Measurements from ENCODE around the gene OPCML. TPM values are rescaled to one million over a fixed set of nuclear protein-coding genes. Genes with fewer than 3 reads are reported as not detected.

The OPCML gene
- total RNA-seq, 2 experiments from 2014 or later = not detected

DNA sequence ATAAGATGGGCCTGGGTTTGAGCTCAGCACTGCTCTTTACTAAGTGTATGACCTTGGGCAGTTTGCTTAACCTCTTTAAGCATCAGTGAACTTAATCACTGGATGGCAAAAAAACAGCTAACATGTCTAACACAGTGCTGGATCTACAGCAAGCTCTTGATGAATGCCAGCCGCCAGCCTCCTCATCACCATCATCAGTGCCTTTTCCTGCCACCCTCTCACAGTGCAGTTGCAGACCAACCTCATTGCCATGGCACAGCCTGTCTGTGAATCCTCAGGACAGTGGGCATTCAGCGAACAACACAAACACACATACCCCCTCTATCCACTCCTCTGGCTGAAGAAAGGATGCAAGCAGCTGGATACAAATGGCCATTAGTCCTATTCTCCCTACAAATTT, 133.0 kb downstream of the OPCML start:
- peaks cover 5% of the 10 kb centered on the region for H3K27me3 Mint-ChIP-seq
- no peak overlapping the region for H3K27ac Mint-ChIP-seq
- H3K9me3 Mint-ChIP-seq (ENCODE audit: low read depth) = peaks cover 4% of the 10 kb centered on the region
- intact Hi-C loops (cut with DNase I, micrococcal nuclease) = no loop called here
- H3K36me3 Mint-ChIP-seq (ENCODE audit: low read depth) = no peaks in the 10 kb centered on the region
- POLR2A ChIA-PET = no interaction called here
- ATAC-seq = no peak
- CTCF ChIA-PET = no interaction called here
- H3K4me3 Mint-ChIP-seq = no peak overlapping the region
- DNase-seq = no peak
- no peaks in the 10 kb centered on the region for H3K4me1 Mint-ChIP-seq

DNA sequence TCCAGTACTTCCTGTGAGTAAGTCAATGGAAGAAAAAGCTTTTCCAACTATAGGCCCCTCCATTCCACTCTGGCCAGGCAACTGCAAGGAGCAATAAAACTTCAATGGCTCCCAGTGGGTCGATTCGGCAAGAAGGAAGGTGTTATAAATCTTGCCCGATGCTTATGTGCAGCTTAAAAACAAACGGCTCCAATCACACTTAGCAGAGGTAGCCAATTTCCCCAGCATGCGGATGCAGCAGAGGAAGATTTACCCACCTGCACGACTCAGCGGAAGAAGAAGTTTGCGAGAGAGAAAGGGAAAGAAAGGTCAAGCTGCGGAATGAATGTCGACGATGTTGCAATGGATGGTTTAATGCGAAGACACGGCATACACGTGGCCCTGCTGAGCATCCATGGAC, 141.5 kb downstream of the OPCML start:
- H3K36me3 Mint-ChIP-seq (ENCODE audit: low read depth) = no peaks in the 10 kb centered on the region
- H3K4me3 Mint-ChIP-seq = no peak overlapping the region
- ChIA-PET POLR2A (no interaction called here), CTCF (interaction anchor here (0.5 kb wide), 1 partner anchor 107 kb away, joined by 3 read pairs; no protein-coding TSS in a partner anchor)
- no peak overlapping the region for H3K27ac Mint-ChIP-seq
- no peaks in the 10 kb centered on the region for H3K4me1 Mint-ChIP-seq
- ATAC-seq (no peak), DNase-seq (no peak)
- intact Hi-C loops (cut with DNase I, micrococcal nuclease) = no loop called here
- peaks cover 2% of the 10 kb centered on the region for H3K9me3 Mint-ChIP-seq (ENCODE audit: low read depth)
- H3K27me3 Mint-ChIP-seq = peaks cover 6% of the 10 kb centered on the region

DNA sequence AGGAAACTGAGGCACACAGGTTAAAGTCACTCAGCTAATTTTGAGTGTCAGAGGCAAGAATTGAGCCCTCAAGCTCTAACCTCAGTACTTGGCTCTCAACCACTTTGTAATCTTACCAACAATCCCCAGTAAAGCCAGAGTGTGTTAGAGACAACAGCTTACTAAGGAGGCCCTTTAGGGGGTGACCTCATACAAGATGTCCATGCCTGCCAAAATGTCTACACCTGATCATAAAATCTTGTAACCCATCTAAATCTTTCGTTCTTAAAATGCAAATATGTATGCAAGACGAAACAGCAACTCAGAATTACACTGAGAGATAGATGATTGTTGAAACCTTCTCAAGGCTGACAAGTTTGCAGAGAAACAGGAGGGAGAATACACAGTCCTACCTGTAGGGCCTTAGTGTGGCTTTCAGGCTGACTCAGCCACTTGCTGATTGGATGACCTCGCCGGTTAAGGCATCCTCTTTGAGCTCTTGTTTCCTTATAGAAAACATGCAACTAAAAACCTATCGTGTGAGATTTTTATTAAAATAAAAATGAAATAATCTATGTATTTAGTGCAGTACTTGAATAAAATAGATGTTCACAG, 143.2 kb downstream of the OPCML start:
- Mint-ChIP-seq H3K9me3 (ENCODE audit: low read depth) (peaks cover 2% of the 10 kb centered on the region), H3K4me1 (no peaks in the 10 kb centered on the region), H3K27me3 (peaks cover 2% of the 10 kb centered on the region), H3K27ac (no peak overlapping the region), H3K36me3 (ENCODE audit: low read depth) (no peaks in the 10 kb centered on the region), H3K4me3 (no peak overlapping the region)
- DNase-seq (no peak), ATAC-seq (no peak)
- intact Hi-C loops (cut with DNase I, micrococcal nuclease) = no loop called here
- POLR2A ChIA-PET = no interaction called here
- CTCF ChIA-PET = no interaction called here

DNA sequence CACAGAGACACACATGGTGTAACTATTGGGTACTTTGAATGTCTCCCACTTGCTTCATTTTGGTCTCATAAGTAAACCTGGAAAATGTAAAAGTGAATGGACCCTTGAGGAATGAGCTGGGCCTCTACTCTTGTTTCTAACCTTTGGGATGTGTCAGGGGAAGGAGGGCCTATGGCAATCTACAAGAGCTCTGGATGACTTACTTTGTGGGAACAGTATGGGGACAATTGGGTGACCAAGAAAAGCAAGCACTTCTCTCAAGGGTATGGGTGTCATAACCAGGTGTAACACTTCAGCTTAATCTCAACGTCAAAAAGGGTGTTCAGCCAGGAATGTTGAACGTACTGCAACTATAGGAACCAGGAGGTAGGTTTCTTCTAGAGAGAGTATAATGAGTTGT, 144.0 kb downstream of the OPCML start:
- ATAC-seq (no peak), DNase-seq (no peak)
- peaks cover 2% of the 10 kb centered on the region for H3K9me3 Mint-ChIP-seq (ENCODE audit: low read depth)
- ChIA-PET POLR2A (interaction anchor here (0.5 kb wide), 1 partner anchor 294 kb away, joined by 5 read pairs; no protein-coding TSS in a partner anchor), CTCF (no interaction called here)
- H3K4me1 Mint-ChIP-seq = no peaks in the 10 kb centered on the region
- H3K4me3 Mint-ChIP-seq = no peak overlapping the region
- no peak overlapping the region for H3K27ac Mint-ChIP-seq
- no peaks in the 10 kb centered on the region for H3K36me3 Mint-ChIP-seq (ENCODE audit: low read depth)
- peaks cover 2% of the 10 kb centered on the region for H3K27me3 Mint-ChIP-seq
- intact Hi-C loops (cut with DNase I, micrococcal nuclease) = no loop called here

DNA sequence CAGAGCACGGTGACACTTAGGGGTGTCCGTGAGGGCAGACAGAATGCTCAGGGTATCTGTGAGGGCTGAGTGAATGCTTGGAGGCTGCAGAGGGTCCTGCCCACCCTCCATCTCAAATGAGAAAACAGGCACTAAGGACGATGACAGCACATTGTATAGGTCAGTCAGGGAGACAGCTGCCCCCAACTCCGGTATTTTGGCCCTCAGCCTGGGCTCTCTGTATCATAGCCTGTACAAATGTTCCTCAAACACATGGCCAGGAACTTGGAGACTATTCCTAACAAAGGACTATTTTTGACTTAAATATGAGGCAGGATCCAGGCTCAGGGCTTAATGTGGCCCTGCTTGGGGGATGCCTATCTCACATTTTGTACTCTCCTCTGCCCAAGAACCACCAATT, 145.4 kb downstream of the OPCML start:
- ATAC-seq (no peak), DNase-seq (no peak)
- Mint-ChIP-seq H3K27me3 (peaks cover 2% of the 10 kb centered on the region), H3K36me3 (ENCODE audit: low read depth) (no peaks in the 10 kb centered on the region), H3K4me1 (no peaks in the 10 kb centered on the region), H3K27ac (no peak overlapping the region), H3K9me3 (ENCODE audit: low read depth) (no peaks in the 10 kb centered on the region), H3K4me3 (no peak overlapping the region)
- intact Hi-C loops (cut with DNase I, micrococcal nuclease) = no loop called here
- CTCF ChIA-PET = interaction anchor here (0.6 kb wide), 1 partner anchor 1098 kb away, joined by 4 read pairs; no protein-coding TSS in a partner anchor
- POLR2A ChIA-PET = no interaction called here

DNA sequence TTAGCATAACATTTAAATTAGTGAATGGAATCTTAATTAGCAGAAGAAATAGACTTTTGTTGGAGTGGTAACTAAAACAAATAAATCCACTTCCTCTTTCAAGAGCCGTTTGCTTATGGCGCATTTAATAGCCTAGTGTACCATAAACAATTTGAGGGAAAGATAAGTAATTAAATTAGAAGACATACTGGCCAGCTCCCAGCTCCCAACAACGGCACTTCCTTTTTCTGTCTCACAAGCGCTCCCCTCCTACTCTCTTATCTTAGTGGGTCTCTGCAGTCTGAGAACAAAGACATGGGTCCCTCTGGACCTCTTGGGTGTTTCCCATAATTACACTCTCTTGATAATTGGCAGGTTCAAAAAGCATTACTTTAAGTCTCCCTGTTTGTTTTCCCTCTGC, 146.0 kb downstream of the OPCML start:
- DNase-seq (no peak), ATAC-seq (no peak)
- H3K27me3 Mint-ChIP-seq = peaks cover 2% of the 10 kb centered on the region
- intact Hi-C loops (cut with DNase I, micrococcal nuclease) = no loop called here
- H3K36me3 Mint-ChIP-seq (ENCODE audit: low read depth) = no peaks in the 10 kb centered on the region
- POLR2A ChIA-PET = no interaction called here
- no peaks in the 10 kb centered on the region for H3K9me3 Mint-ChIP-seq (ENCODE audit: low read depth)
- H3K4me1 Mint-ChIP-seq = no peaks in the 10 kb centered on the region
- H3K4me3 Mint-ChIP-seq = no peak overlapping the region
- CTCF ChIA-PET = interaction anchor here (0.6 to 1.1 kb wide), 3 partner anchors 23 to 1098 kb away, joined by 3 to 4 read pairs (median 4); no protein-coding TSS in a partner anchor
- no peak overlapping the region for H3K27ac Mint-ChIP-seq

DNA sequence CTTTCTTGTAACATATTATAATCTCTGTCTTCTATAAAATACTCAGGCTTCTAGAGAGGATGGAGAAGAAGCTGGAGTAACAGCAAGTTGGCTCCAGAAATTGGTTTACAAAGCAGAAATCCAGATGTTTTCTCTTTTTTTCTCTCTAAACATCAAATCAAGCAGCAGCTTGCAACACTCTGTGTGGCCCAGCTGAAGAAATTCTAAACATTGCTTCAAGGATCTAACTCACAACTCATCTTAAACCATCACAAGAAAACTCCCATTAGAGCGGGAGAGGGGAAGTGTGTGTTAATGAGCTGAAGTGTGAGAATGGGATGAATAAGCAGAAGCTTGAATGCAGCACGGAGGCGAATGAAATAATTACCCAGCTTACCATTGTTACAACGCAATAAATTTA, 146.5 kb downstream of the OPCML start:
- ChIA-PET CTCF (interaction anchor here (1.0 to 1.1 kb wide), 2 partner anchors 23 to 410 kb away, joined by 3 to 4 read pairs; no protein-coding TSS in a partner anchor), POLR2A (no interaction called here)
- no peaks in the 10 kb centered on the region for H3K4me1 Mint-ChIP-seq
- no peaks in the 10 kb centered on the region for H3K9me3 Mint-ChIP-seq (ENCODE audit: low read depth)
- no peak overlapping the region for H3K4me3 Mint-ChIP-seq
- peaks cover 2% of the 10 kb centered on the region for H3K27me3 Mint-ChIP-seq
- ATAC-seq (no peak), DNase-seq (no peak)
- no peak overlapping the region for H3K27ac Mint-ChIP-seq
- intact Hi-C loops (cut with DNase I, micrococcal nuclease) = no loop called here
- H3K36me3 Mint-ChIP-seq (ENCODE audit: low read depth) = no peaks in the 10 kb centered on the region

DNA sequence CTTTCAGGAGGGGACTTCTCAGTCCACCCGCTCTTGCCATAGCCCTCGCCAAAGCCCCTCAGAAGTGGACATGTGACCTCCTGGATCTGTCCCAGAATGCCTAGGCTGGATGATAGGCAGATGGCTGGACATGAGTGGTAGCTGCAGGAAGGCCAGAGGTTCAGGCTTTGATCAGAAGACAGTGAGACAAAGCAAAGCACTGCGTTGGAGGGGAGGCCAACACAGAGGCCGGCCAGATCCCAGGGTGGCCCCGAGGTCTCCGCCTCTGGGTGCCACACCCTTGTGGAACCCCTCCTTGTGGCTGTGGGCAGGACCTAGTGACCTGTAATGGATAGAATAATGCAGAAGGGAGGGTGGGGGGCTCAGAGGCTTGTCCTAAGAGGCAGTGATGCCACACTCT, 147.6 kb downstream of the OPCML start:
- DNase-seq (no peak), ATAC-seq (no peak)
- ChIA-PET POLR2A (interaction anchor here (0.6 kb wide), 1 partner anchor 874 kb away, joined by 4 read pairs; no protein-coding TSS in a partner anchor), CTCF (no interaction called here)
- no peak overlapping the region for H3K27ac Mint-ChIP-seq
- H3K4me1 Mint-ChIP-seq = no peaks in the 10 kb centered on the region
- no peaks in the 10 kb centered on the region for H3K9me3 Mint-ChIP-seq (ENCODE audit: low read depth)
- H3K27me3 Mint-ChIP-seq = peaks cover 2% of the 10 kb centered on the region
- H3K4me3 Mint-ChIP-seq = no peak overlapping the region
- intact Hi-C loops (cut with DNase I, micrococcal nuclease) = no loop called here
- no peaks in the 10 kb centered on the region for H3K36me3 Mint-ChIP-seq (ENCODE audit: low read depth)

DNA sequence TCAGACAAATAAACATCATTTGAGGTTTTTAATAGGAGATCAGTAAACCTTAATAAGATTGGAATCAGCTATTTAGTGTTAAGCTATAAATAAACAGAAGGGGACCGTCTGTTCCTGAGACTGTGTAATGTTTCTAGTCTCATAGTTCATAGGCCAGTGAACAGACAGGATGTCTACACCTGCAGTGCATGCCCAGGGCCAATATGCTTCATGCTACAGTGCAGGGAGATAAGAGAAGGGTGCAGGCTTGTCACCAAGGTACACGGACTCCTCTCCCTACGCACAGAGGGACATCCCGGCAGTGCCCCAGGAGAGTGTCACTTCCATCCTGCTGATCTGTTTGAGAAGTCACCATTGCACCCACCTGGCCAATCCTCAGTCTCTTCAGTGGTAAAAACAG, 148.6 kb downstream of the OPCML start:
- H3K9me3 Mint-ChIP-seq (ENCODE audit: low read depth) = no peaks in the 10 kb centered on the region
- no peak overlapping the region for H3K27ac Mint-ChIP-seq
- ATAC-seq (no peak), DNase-seq (no peak)
- H3K27me3 Mint-ChIP-seq = peaks cover 2% of the 10 kb centered on the region
- ChIA-PET CTCF (no interaction called here), POLR2A (no interaction called here)
- H3K4me3 Mint-ChIP-seq = no peak overlapping the region
- intact Hi-C loops (cut with DNase I, micrococcal nuclease) = no loop called here
- no peaks in the 10 kb centered on the region for H3K4me1 Mint-ChIP-seq
- no peaks in the 10 kb centered on the region for H3K36me3 Mint-ChIP-seq (ENCODE audit: low read depth)

DNA sequence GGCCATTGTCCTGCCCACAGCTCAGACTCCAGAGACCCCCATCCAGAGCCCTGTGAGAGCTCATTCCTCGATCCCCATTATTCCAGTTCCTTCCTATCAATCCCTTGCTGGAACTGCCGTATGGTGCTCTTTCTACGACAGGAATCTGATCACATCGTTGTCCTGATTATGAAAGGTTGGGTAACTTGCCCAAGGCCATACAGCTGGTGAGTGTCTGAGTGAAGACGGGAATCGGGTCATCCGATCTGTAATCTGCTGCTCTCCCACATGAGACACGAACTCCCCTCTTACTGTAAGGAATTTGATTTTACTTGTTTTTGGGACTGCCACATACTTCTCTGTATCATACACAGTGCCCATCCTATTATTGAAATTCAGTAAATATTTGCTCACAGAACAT, 149.1 kb downstream of the OPCML start:
- H3K27ac Mint-ChIP-seq = no peak overlapping the region
- no peaks in the 10 kb centered on the region for H3K36me3 Mint-ChIP-seq (ENCODE audit: low read depth)
- no peaks in the 10 kb centered on the region for H3K4me1 Mint-ChIP-seq
- intact Hi-C loops (cut with DNase I, micrococcal nuclease) = no loop called here
- DNase-seq (no peak), ATAC-seq (no peak)
- no peaks in the 10 kb centered on the region for H3K9me3 Mint-ChIP-seq (ENCODE audit: low read depth)
- H3K27me3 Mint-ChIP-seq = peaks cover 2% of the 10 kb centered on the region
- ChIA-PET CTCF (interaction anchor here (0.7 kb wide), 1 partner anchor 256 kb away, joined by 4 read pairs; no protein-coding TSS in a partner anchor), POLR2A (no interaction called here)
- no peak overlapping the region for H3K4me3 Mint-ChIP-seq

DNA sequence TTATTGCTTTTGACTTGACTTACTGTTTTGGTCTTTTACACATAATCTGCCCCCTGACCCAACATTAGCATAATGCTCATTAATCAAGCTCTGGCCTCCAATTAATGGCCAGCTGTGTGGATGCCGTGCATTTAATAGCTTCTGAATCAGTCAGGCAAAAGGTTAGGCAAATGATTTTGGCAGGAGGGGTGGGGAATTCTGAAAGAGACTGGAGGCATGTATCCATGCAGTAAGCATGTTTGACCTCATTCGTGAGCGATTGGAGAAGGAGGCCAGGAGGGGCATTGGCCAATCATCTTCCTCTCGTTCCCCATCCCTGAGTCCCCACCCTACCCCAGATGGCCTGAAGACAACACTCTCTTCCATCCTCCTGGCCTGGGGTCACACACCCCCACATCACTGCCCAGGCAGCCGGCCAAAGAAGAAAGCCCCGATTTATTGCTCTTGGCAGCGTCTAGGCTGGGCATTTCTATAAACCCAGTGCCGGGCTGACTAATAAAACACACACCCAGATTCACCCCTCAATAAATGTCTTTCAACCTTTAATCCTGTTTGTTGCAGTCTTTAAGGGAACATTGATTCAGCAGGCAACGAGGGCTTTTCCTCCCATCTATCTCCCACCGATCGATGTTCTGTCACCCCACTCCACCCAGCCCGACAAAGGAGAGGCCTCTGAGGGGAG, 150.0 kb downstream of the OPCML start:
- DNase-seq (no peak), ATAC-seq (no peak)
- intact Hi-C loops (cut with DNase I, micrococcal nuclease) = no loop called here
- Mint-ChIP-seq H3K4me3 (no peak overlapping the region), H3K9me3 (ENCODE audit: low read depth) (no peaks in the 10 kb centered on the region), H3K27ac (no peak overlapping the region), H3K27me3 (peaks cover 2% of the 10 kb centered on the region), H3K36me3 (ENCODE audit: low read depth) (no peaks in the 10 kb centered on the region), H3K4me1 (no peaks in the 10 kb centered on the region)
- ChIA-PET POLR2A (no interaction called here), CTCF (interaction anchor here (0.7 kb wide), 1 partner anchor 255 kb away, joined by 4 read pairs; no protein-coding TSS in a partner anchor)

DNA sequence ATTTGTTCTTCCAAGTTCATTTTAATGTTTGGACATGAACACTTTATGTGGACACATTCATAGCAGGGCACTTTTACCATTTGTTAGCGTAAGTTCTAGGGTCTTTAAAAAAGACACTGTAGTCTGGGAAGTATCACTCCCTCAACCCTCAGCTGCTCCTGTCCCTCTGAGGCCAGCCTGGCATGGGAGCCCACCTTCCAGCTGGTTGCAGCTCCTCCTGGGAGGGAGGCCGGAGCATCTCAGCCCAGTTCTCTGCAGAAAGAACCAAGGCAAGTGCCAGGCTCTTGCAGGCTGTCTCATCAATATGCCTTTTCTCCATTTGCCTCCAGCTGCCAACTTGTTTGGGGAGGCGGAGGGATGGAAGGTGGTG, 150.6 kb downstream of the OPCML start:
- no peak for DNase-seq
- no peak for ATAC-seq
- intact Hi-C loops (cut with DNase I, micrococcal nuclease) = no loop called here
- Mint-ChIP-seq H3K27ac (no peak overlapping the region), H3K27me3 (peaks cover 2% of the 10 kb centered on the region), H3K9me3 (ENCODE audit: low read depth) (no peaks in the 10 kb centered on the region), H3K4me3 (no peak overlapping the region), H3K4me1 (no peaks in the 10 kb centered on the region), H3K36me3 (ENCODE audit: low read depth) (no peaks in the 10 kb centered on the region)
- ChIA-PET POLR2A (no interaction called here), CTCF (no interaction called here)
